K562 (cell line): Measurements from ENCODE around the gene SEMA3G.

Experiments used
- CTCF ChIP-seq, 3 experiments: IDR thresholded peaks in 2 of 3; conservative IDR thresholded peaks in 1 of 3; 2 replicates each; pipeline ENCODE4 v1.5.1; 2011 to 2012; ENCODE audit warnings: low read length in 3 of 3, mild to moderate bottlenecking in 3 of 3, control low read depth in 2 of 3, improper control_type of control experiment in 1 of 3, inconsistent platforms in 1 of 3, low read depth in 1 of 3, mixed read lengths in 1 of 3, moderate library complexity in 1 of 3; ENCODE audit not compliant: insufficient read depth in 2 of 3
- HMGXB4 ChIP-seq: sonication (generic); formaldehyde crosslinking; IDR thresholded peaks from 2 replicates; pipeline ENCODE4 v1.8.1; 2023; ENCODE audit warnings: mild to moderate bottlenecking, missing genetic modification reagents
- KDM1A ChIP-seq, 2 experiments: fragments of 450-650 bp; IDR thresholded peaks; 2 replicates each; pipeline ENCODE4 v1.6.1; 2016; ENCODE audit warnings: mild to moderate bottlenecking in 2 of 2
- KHSRP ChIP-seq: fragments of 450-650 bp; IDR thresholded peaks from 2 replicates; pipeline ENCODE4 v1.6.1; 2017
- MAFK ChIP-seq: IDR thresholded peaks from 2 replicates; pipeline ENCODE4 v1.6.1; 2011; ENCODE audit warnings: low read length, improper control_type of control experiment
- MTA1 ChIP-seq: fragments of 450-650 bp; IDR thresholded peaks from 2 replicates; pipeline ENCODE4 v1.6.1; 2017; ENCODE audit warnings: borderline replicate concordance
- POLR2AphosphoS5 ChIP-seq: IDR thresholded peaks from 2 replicates; pipeline ENCODE4 v1.6.1; 2011; ENCODE audit warnings: mild to moderate bottlenecking, low read depth, low read length, moderate library complexity; ENCODE audit not compliant: control insufficient read depth, insufficient read depth
- SOX6 ChIP-seq: fragments of 450-650 bp; IDR thresholded peaks from 2 replicates; pipeline ENCODE4 v1.6.1; 2014; ENCODE audit warnings: mild to moderate bottlenecking
- TCF7L2 ChIP-seq: fragments of 150-350 bp; IDR thresholded peaks from 2 replicates; pipeline ENCODE4 v1.6.1; 2016; ENCODE audit warnings: low read depth, mild to moderate bottlenecking, low read length, moderate library complexity
- TFE3 ChIP-seq: fragments of 450-650 bp; formaldehyde crosslinking; IDR thresholded peaks from 2 replicates; pipeline ENCODE4 v1.4.0; 2020; ENCODE audit warnings: mild to moderate bottlenecking, mixed read lengths
- ZBTB40 ChIP-seq, 2 experiments: fragments of 450-650 bp in 1 of 2; sonication (generic) in 1 of 2; formaldehyde crosslinking in 1 of 2; IDR thresholded peaks; 2 replicates each; pipeline versions ENCODE4 v1.7.1 to v1.9.0; 2016 to 2022; ENCODE audit warnings: inconsistent platforms in 1 of 2, mild to moderate bottlenecking in 1 of 2, missing genetic modification reagents in 1 of 2
- ZNF76 ChIP-seq: fragments of 250-450 bp; sonication (Bioruptor Pico); IDR thresholded peaks from 2 replicates; pipeline ENCODE4 v1.4.0; 2020; ENCODE audit warnings: mild to moderate bottlenecking, moderate library complexity, borderline replicate concordance

- TF ChIP-seq SOX6 (no peak), KHSRP (no peak), POLR2AphosphoS5 (no peak), CTCF (IDR thresholded peaks at IDR 0.05 in 2 of 3, conservative IDR thresholded peaks at IDR 0.05 in 1 of 3; ENCODE audit: insufficient read depth in 2 of 3, low read depth in 1 of 3, low read length in 3 of 3) (no peak), HMGXB4 (CRISPR knock-in tag) (no peak), ZBTB40 (IDR thresholded peaks at IDR 0.05) (no peak), ZBTB40 (CRISPR knock-in tag; IDR thresholded peaks at IDR 0.05) (no peak), KDM1A (IDR thresholded peaks at IDR 0.05) (no peak), MTA1 (no peak), ZNF76 (no peak), MAFK (no peak), TCF7L2 (no peak), TFE3 (no peak)
Observed at GRCh38 chr3:52436500-52437149, 8.3 kb downstream of the SEMA3G start.
